HUES6 (cell line): ENCODE measurements around the gene NRXN3.

ENCODE experiments used
- H3K27ac ChIP-seq: 2 replicates; pipeline ENCODE4 v1.7.0; 2013; ENCODE audit warnings: low read depth, mild to moderate bottlenecking, low read length, inconsistent platforms
- H3K27me3 ChIP-seq: 2 replicates; pipeline ENCODE4 v1.6.1; 2013; ENCODE audit warnings: low read length; ENCODE audit not compliant: control insufficient read depth, insufficient read depth
- H3K36me3 ChIP-seq: 2 replicates; pipeline ENCODE4 v1.6.1; 2013; ENCODE audit warnings: low read length; ENCODE audit not compliant: control insufficient read depth, insufficient read depth
- H3K4me1 ChIP-seq: 2 replicates; pipeline ENCODE4 v1.6.1; 2013; ENCODE audit warnings: low read length; ENCODE audit not compliant: control insufficient read depth, insufficient read depth
- H3K4me3 ChIP-seq: 2 replicates; pipeline ENCODE4 v1.5.1; 2013; ENCODE audit warnings: low read depth, low read length
- H3K9ac ChIP-seq: one replicate; pipeline ENCODE4 v1.6.1; 2013; ENCODE audit warnings: mild to moderate bottlenecking, low read length
- H3K9me3 ChIP-seq: 2 replicates; pipeline ENCODE4 v1.6.1; 2013; ENCODE audit warnings: low read depth, low read length; ENCODE audit not compliant: control insufficient read depth, insufficient read depth

The NRXN3 gene

GRCh38 chr14:78319406-78319805 is 149.2 kb downstream of the NRXN3 start:
- H3K9ac ChIP-seq: no peak overlapping the region
- no peak overlapping the region for H3K27ac ChIP-seq
- H3K4me1 ChIP-seq: peaks cover 20% of the 10 kb centered on the region
- no peaks in the 10 kb centered on the region for H3K36me3 ChIP-seq
- no peaks in the 10 kb centered on the region for H3K27me3 ChIP-seq
- H3K4me3 ChIP-seq: no peak overlapping the region
- H3K9me3 ChIP-seq: no peaks in the 10 kb centered on the region

- Histone ChIP-seq H3K36me3 (no peaks in the 10 kb centered on the region), H3K4me1 (peaks cover 19% of the 10 kb centered on the region), H3K4me3 (no peak overlapping the region), H3K9me3 (no peaks in the 10 kb centered on the region), H3K27ac (no peak overlapping the region), H3K9ac (no peak overlapping the region), H3K27me3 (no peaks in the 10 kb centered on the region)
Observed at GRCh38 chr14:78319887-78320635, 149.9 kb downstream of the NRXN3 start.

- H3K9ac ChIP-seq: no peak overlapping the region
- no peak overlapping the region for H3K4me3 ChIP-seq
- H3K27ac ChIP-seq: no peak overlapping the region
- peaks cover 4% of the 10 kb centered on the region; the same call in 1 of the 2 replicates for H3K4me1 ChIP-seq
- no peaks in the 10 kb centered on the region for H3K9me3 ChIP-seq
- no peaks in the 10 kb centered on the region for H3K36me3 ChIP-seq
- no peaks in the 10 kb centered on the region for H3K27me3 ChIP-seq
Observed at GRCh38 chr14:78324353-78324752, 154.2 kb downstream of the NRXN3 start.

GRCh38 chr14:78325911-78326310 is 155.7 kb downstream of the NRXN3 start:
- no peak overlapping the region for H3K27ac ChIP-seq
- H3K4me3 ChIP-seq: no peak overlapping the region
- H3K27me3 ChIP-seq: no peaks in the 10 kb centered on the region
- H3K9ac ChIP-seq: no peak overlapping the region
- no peaks in the 10 kb centered on the region for H3K36me3 ChIP-seq
- H3K9me3 ChIP-seq: no peaks in the 10 kb centered on the region
- H3K4me1 ChIP-seq: no peaks in the 10 kb centered on the region

GRCh38 chr14:78327426-78328221 is 157.5 kb downstream of the NRXN3 start:
- Histone ChIP-seq H3K9ac (no peak overlapping the region), H3K9me3 (no peaks in the 10 kb centered on the region), H3K4me1 (no peaks in the 10 kb centered on the region), H3K4me3 (no peak overlapping the region), H3K36me3 (no peaks in the 10 kb centered on the region), H3K27ac (no peak overlapping the region), H3K27me3 (no peaks in the 10 kb centered on the region)

- Histone ChIP-seq H3K9ac (no peak overlapping the region), H3K4me1 (no peaks in the 10 kb centered on the region), H3K36me3 (no peaks in the 10 kb centered on the region), H3K27me3 (no peaks in the 10 kb centered on the region), H3K4me3 (no peak overlapping the region), H3K27ac (no peak overlapping the region), H3K9me3 (no peaks in the 10 kb centered on the region)
Observed at GRCh38 chr14:78329371-78329770, 159.2 kb downstream of the NRXN3 start.

- Histone ChIP-seq H3K36me3 (no peaks in the 10 kb centered on the region), H3K4me3 (no peak overlapping the region), H3K9ac (no peak overlapping the region), H3K27me3 (no peaks in the 10 kb centered on the region), H3K9me3 (no peaks in the 10 kb centered on the region), H3K27ac (no peak overlapping the region), H3K4me1 (peaks cover 3% of the 10 kb centered on the region; the same call in 1 of the 2 replicates)
Observed at GRCh38 chr14:78335531-78335930, 165.4 kb downstream of the NRXN3 start.

GRCh38 chr14:78340250-78340649 is 170.1 kb downstream of the NRXN3 start:
- peaks cover 3% of the 10 kb centered on the region; the same call in 1 of the 2 replicates for H3K4me1 ChIP-seq
- H3K27me3 ChIP-seq: no peaks in the 10 kb centered on the region
- no peaks in the 10 kb centered on the region for H3K36me3 ChIP-seq
- H3K4me3 ChIP-seq: no peak overlapping the region
- no peak overlapping the region for H3K9ac ChIP-seq
- no peaks in the 10 kb centered on the region for H3K9me3 ChIP-seq
- H3K27ac ChIP-seq: no peak overlapping the region

GRCh38 chr14:78341827-78342389 is 171.7 kb downstream of the NRXN3 start:
- Histone ChIP-seq H3K27me3 (no peaks in the 10 kb centered on the region), H3K4me3 (no peak overlapping the region), H3K9me3 (no peaks in the 10 kb centered on the region), H3K27ac (no peak overlapping the region), H3K4me1 (no peaks in the 10 kb centered on the region), H3K36me3 (no peaks in the 10 kb centered on the region), H3K9ac (no peak overlapping the region)

- Histone ChIP-seq H3K27me3 (no peaks in the 10 kb centered on the region), H3K27ac (no peak overlapping the region), H3K9me3 (no peaks in the 10 kb centered on the region), H3K4me3 (no peak overlapping the region), H3K9ac (no peak overlapping the region), H3K4me1 (no peaks in the 10 kb centered on the region), H3K36me3 (no peaks in the 10 kb centered on the region)
Observed at GRCh38 chr14:78342879-78343278, 172.7 kb downstream of the NRXN3 start.

- H3K9me3 ChIP-seq: no peaks in the 10 kb centered on the region
- no peak overlapping the region for H3K27ac ChIP-seq
- no peak overlapping the region for H3K4me3 ChIP-seq
- H3K9ac ChIP-seq: no peak overlapping the region
- no peaks in the 10 kb centered on the region for H3K4me1 ChIP-seq
- H3K36me3 ChIP-seq: no peaks in the 10 kb centered on the region
- H3K27me3 ChIP-seq: no peaks in the 10 kb centered on the region
Observed at GRCh38 chr14:78344290-78344689, 174.1 kb downstream of the NRXN3 start.
